GM21717 (cell line): ENCODE results near the gene EMP2.
"Not testable (repeated sequence)": the region's sequence is repeated elsewhere in the genome, so short reads cannot be mapped to it uniquely, and the experiment has no call there.

ENCODE experiments used
- ATAC-seq: cut with Tn5 transposase; IDR thresholded peaks from one replicate; pipeline ENCODE4 v1.9.1; 2021; ENCODE audit warnings: mild to moderate bottlenecking, moderate library complexity; ENCODE audit not compliant: unreplicated experiment

The EMP2 gene, protein sequence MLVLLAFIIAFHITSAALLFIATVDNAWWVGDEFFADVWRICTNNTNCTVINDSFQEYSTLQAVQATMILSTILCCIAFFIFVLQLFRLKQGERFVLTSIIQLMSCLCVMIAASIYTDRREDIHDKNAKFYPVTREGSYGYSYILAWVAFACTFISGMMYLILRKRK

DNA sequence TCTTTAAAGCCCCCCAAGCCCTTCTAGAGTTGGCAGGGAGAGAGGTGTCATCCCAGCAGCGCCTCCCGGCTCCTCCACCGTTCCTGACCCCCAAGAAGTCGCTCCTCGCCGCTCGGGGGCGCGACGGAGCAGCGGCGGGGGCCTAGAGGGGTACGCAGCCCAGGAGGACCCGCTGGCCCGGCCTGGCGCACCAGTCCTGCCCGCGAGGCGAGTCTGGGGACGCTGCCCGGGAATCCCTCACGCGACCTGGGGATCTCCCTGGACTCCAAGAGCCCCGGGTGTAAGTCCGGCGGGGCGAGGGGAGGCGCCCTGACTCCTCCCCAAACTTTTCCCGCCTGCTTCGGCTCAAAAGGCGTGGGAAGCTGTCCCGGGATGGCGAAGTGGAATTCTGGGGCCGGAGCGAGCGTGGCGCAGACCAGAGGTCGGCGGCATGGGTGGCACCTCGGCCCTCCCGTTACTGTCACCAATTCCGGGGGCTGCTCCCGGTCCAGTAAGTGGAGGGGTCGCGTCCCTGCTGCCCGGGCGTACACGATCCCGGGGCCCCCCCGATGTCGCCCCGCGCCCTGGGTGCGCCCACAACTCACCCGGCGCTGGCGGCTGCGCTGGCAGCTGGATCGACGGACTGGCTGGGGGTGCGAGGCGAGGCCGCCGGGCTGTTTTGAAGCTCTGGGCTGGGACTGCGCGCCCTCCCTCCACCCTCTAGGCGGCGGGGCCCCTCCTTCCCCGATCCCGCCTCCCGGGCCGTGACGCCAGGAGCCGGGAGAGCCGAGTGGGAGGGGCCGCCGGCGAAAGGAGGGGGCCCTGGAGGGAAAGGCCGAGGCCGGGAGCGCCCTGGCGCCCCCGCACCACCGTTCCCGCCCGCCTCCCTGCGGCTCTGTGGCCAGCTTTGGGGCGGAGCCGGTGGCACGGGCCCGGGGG lies at the start of gene EMP2:
Gene EMP2 (minus strand): TSS at position 634 of the 918 bp plus-strand sequence. CDS start 32,981 bp downstream, outside the sequence.
- ATAC-seq = no peak

- ATAC-seq = no peak
Observed at GRCh38 chr16:10629592-10629963, 49.2 kb upstream of the EMP2 start.

GRCh38 chr16:10625595-10626357 lies 45.4 kb upstream of the EMP2 start:
- ATAC-seq = no peak

GRCh38 chr16:10624527-10624926 lies 44.1 kb upstream of the EMP2 start:
- no peak for ATAC-seq

DNA sequence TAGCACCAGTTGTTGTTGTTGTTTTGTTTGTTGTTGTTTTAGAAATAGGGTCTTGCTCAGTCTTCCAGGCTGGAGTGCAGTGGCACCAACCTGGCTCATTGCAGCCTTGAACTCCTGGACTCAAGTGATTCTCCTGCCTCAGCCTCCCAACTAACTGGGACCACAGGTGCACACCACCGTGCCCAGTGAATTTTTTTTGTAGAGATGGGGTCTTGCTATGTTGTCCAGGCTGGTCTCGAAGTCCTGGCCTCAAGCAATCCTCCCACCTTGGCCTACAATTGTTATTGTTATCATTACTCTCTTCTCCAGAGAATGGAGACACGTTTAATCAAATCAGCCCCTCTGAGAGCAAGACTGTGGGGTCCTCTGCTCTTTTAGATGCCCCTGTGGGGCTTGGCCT lies 42.7 kb upstream of the EMP2 start:
- no peak for ATAC-seq

- ATAC-seq = no peak
Observed at GRCh38 chr16:10622036-10622921, 41.9 kb upstream of the EMP2 start.

DNA sequence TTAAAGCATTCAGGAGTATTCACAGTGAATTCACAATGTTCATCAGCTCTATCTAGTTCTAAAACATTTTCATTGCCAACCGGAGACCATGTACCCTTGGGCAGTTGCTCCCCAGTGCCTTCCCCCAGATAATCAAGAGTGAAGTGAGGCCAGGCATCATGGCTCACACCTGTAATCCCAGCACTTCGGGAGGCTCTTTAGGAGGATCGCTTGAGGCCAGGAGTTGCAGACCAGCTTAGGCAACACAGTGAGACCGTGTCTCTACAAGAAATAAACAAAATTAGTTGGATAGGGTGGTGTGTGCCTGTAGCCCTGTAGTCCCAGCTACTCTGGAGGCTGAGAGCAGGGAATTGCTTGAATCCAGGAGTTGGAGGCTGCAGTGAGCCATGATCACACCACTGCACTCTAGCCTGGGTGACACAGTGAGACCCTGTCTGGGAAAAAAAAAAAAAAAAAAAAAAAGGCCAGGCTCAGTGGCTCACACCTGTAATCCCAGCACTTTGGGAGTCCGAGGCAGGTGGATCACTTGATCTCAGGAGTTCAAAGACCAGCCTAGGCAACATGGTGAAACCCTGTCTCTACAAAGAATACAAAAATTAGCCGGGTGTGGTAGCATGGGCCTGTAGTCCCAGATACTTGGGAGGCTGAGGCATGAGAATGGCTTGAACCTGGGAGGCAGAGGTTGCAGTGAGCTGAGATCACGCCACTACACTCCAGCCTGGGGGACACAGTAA lies 41.0 kb upstream of the EMP2 start:
- ATAC-seq = not testable (repeated sequence)

DNA sequence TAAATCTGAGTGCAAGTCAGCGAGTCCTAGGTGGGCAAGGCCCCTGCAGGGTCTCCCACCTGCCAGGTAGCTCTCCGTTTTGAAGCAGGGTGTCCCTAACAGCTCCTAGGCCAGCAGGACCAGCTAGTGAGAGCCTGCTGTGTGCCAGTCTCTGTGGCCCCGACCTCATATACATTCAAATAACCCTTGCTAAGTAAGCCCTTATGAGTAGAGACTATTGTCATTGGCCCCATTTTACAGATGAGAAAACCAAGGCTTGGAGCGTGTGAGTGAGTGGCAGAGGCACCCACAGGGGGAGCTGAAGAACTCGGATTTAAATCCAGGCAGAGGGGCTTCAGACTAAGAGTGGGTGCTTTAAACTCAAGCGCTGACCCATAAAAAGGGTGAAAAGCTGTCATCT lies 39.7 kb upstream of the EMP2 start:
- ATAC-seq = no peak

- no peak for ATAC-seq
Observed at GRCh38 chr16:10619271-10619849, 39.0 kb upstream of the EMP2 start.

- ATAC-seq = no peak
Observed at GRCh38 chr16:10618710-10619209, 38.4 kb upstream of the EMP2 start.

GRCh38 chr16:10617662-10618420 lies 37.4 kb upstream of the EMP2 start:
- ATAC-seq = no peak

GRCh38 chr16:10616756-10617640 lies 36.6 kb upstream of the EMP2 start:
- ATAC-seq = no peak

GRCh38 chr16:10616419-10616755 lies 36.0 kb upstream of the EMP2 start:
- no peak for ATAC-seq

- no peak for ATAC-seq
Observed at GRCh38 chr16:10614685-10615084, 34.3 kb upstream of the EMP2 start.

- ATAC-seq = no peak
Observed at GRCh38 chr16:10613785-10614485, 33.5 kb upstream of the EMP2 start.

GRCh38 chr16:10612649-10613179 lies 32.3 kb upstream of the EMP2 start:
- ATAC-seq = no peak

DNA sequence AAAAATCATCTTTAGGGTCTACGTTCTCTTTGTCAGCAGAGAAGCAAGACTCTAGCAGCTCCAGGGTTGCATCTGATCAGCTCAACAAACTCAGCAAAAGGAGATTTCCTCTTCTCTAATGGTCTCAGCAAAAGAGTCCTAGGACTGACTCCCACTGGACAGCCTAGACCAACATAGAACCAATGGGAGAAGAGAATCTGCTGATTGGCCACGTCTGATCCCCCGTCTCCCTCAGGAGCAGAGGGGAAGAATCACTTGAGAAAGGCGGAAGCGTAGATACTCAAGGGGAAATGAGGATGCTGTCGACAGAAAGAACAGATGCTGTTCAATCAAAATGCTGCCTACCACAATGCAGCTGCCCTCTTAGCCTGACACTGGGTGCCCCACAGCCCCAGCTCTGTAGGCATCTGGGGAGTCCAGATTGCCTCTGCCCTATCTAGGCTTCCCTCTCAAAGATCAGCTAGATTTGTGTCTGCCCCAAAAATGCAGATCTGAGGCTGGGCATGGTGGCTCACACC lies 31.5 kb upstream of the EMP2 start:
- no peak for ATAC-seq
